GM12864 (cell line): ENCODE measurements around the gene CLCN3.

Source experiments
- DNase-seq: peaks from one replicate; pipeline ENCODE4 v3.0.0-alpha.2; 2011; ENCODE audit warnings: low read depth
- H3K4me3 ChIP-seq: 2 replicates; pipeline ENCODE4 v1.5.1; 2011; ENCODE audit warnings: mild to moderate bottlenecking, low read depth, low read length, control low read depth
- CTCF ChIP-seq: IDR thresholded peaks from 2 replicates; pipeline ENCODE4 v1.5.1; 2011; ENCODE audit warnings: low read depth, mild to moderate bottlenecking, moderate library complexity, low read length, control low read depth, inconsistent platforms; ENCODE audit errors: missing control alignments

The CLCN3 gene

GRCh38 chr4:169593050-169593560, 27.3 kb upstream of the CLCN3 start:
- no peak overlapping the region for H3K4me3 ChIP-seq
- DNase-seq, result no peak
- no peak for TF ChIP-seq CTCF

DNA sequence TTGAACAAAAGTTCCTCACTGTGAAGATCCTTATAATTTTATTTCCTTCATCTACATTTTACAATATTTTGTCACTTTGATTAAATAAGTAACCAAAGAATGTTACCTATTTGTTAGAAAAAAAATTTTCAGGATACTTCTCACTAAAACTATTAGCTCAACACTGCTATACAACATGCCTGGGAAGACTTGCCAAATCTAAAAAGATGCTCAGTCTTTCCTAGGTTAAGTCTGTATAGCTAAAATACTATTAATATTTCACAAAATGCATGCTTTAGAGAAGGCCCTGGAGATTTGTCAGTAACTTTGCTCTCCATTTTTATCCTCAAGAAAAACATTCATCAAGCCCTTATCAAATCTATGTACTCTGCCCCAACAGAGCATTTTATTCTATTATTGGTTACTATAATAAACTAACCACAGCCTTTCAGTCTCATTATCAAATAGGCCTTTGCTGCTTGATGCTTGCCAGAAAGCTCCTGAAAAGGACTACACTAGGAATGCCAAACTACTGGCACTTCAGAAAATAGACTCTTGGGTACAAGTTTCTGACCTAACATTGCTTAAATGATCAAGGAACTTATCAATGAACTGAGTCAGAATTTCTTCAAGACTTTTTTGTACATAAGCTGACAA, 25.7 kb upstream of the CLCN3 start:
- no peak for DNase-seq
- H3K4me3 ChIP-seq, result no peak overlapping the region
- TF ChIP-seq CTCF, result no peak

- TF ChIP-seq CTCF, result no peak
Measured at GRCh38 chr4:169601016-169601771, 19.2 kb upstream of the CLCN3 start.

GRCh38 chr4:169603312-169603711, 17.1 kb upstream of the CLCN3 start:
- H3K4me3 ChIP-seq, result no peak overlapping the region
- no peak for TF ChIP-seq CTCF
- DNase-seq, result no peak

More at GRCh38 chr4:169601016-169601771, 19.2 kb upstream of the CLCN3 start:
- DNase-seq, result no peak
- no peak overlapping the region for H3K4me3 ChIP-seq

DNA sequence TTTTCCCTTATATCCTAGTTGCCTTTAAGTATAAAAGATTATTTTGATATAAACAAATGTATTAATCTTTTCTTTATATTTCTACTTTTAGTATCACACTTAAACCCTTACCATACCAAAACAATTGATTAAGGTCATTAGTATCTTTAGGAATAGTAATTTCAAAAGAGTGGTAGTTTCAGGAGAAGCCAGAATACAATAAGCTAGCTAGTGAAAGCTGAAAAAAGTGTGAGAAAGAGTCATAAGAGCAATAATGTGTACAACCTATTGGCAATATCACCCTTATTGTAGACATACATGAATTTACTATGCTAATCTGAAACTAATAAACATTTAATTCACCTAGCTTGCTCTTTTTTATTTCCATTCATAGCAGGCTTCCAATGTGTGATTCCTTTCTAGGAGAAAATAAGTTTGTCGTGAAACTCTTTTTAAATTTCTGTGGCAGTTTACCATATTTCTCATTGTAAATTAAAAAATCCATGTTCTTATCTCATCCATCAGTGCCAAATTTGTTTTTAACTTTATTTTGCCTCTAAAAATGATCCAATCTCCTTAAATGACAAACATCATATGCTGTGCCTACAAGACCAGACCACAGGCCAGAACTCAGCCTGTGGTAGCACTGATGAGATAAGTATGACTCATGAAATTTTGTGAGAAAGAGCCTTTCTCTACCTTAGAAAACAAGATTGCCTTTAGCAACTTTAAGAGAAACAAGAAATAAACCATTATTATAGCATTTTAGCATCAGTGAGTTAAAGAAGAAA, 16.1 kb upstream of the CLCN3 start:
- DNase-seq, result no peak
- TF ChIP-seq CTCF, result no peak
- no peak overlapping the region for H3K4me3 ChIP-seq

- no peak for DNase-seq
- H3K4me3 ChIP-seq, result no peak overlapping the region
- no peak for TF ChIP-seq CTCF
Measured at GRCh38 chr4:169604903-169605331, 15.5 kb upstream of the CLCN3 start.
